ENCODE results near the gene DCC. TPM values are rescaled to one million over a fixed set of nuclear protein-coding genes. Genes with fewer than 3 reads are reported as not detected.

The DCC gene
- total RNA-seq, 1 donor from 2014 or later = 1.0 TPM

DNA sequence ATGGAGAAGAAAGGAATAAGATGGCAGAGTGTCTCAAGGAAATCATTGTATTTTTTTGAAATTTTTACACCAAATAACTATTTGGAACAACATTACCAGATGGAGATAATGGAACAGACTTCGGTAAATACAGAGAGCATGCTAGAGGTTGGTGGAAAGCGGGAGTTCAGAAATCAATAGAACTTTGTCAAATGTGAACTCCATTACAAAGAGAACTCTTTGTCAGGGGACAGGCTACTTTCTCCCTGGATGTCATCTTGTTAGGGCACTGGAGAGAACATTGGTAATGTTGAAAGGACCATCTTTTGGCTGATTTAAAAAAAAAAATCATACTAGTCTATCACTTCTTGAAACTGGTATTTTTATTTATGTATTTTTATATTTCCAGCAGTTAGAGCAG, 30.8 kb downstream of the DCC start:
- TF ChIP-seq, protein P1, sequence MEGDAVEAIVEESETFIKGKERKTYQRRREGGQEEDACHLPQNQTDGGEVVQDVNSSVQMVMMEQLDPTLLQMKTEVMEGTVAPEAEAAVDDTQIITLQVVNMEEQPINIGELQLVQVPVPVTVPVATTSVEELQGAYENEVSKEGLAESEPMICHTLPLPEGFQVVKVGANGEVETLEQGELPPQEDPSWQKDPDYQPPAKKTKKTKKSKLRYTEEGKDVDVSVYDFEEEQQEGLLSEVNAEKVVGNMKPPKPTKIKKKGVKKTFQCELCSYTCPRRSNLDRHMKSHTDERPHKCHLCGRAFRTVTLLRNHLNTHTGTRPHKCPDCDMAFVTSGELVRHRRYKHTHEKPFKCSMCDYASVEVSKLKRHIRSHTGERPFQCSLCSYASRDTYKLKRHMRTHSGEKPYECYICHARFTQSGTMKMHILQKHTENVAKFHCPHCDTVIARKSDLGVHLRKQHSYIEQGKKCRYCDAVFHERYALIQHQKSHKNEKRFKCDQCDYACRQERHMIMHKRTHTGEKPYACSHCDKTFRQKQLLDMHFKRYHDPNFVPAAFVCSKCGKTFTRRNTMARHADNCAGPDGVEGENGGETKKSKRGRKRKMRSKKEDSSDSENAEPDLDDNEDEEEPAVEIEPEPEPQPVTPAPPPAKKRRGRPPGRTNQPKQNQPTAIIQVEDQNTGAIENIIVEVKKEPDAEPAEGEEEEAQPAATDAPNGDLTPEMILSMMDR (IDR thresholded peaks at IDR 0.05; ENCODE audit: unreplicated experiment) = no peak
- Mint-ChIP-seq H3K36me3 (no peaks in the 10 kb centered on the region), H3K4me1 (peaks cover 3% of the 10 kb centered on the region), H3K9me3 (peaks cover 6% of the 10 kb centered on the region), H3K27ac (no peak overlapping the region), H3K27me3 (ENCODE audit: low read depth) (peaks cover 30% of the 10 kb centered on the region), H3K4me3 (no peak overlapping the region)
- DNase-seq (ENCODE audit: low spot score in 2 of 2, unreplicated experiment in 2 of 2) = no peak

DNA sequence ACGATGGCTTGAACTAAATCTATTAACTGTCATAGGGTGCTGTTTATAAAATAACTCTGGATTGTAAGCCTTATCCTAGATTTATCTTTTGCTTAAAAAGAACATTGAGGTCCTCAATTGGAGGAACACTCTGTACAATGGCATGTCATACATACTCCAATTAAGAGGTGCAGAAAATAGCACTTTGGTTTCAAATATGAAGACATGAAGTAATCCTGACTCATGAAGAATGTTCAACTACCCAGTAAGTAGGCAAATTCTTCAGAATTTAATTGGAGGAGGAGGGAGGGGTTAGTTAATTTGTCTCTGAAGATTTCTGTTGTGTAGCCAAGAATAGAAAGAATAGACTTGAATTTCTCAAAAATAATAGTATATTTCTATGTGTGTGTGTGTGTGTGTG, 36.1 kb downstream of the DCC start:
- TF ChIP-seq, protein P1 (IDR thresholded peaks at IDR 0.05; ENCODE audit: unreplicated experiment) = no peak
- DNase-seq (ENCODE audit: low spot score in 2 of 2, unreplicated experiment in 2 of 2) = no peak
- no peak overlapping the region for H3K27ac Mint-ChIP-seq
- no peaks in the 10 kb centered on the region for H3K36me3 Mint-ChIP-seq
- H3K27me3 Mint-ChIP-seq (ENCODE audit: low read depth) = peaks cover 22% of the 10 kb centered on the region
- H3K4me1 Mint-ChIP-seq = no peaks in the 10 kb centered on the region
- peaks cover 3% of the 10 kb centered on the region for H3K9me3 Mint-ChIP-seq
- no peak overlapping the region for H3K4me3 Mint-ChIP-seq

DNA sequence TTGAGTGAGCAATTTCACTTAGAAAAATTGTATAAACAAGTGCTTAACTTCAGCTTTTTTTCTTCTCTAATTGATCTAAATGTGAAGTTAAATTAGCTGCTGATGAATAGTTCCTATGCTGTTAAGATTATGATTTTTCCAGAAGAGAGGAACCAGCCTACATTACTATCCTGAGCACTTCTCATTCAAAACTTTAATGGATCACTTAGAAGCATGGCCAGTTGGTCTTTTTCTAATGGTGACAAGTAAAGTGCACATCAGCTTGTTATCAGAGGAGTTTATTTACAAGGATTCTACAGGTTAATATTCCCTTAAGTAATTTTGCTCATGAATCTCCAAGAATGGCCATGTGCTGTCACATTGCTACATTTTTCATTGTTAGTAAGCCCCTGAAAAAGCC, 37.1 kb downstream of the DCC start:
- TF ChIP-seq, protein P1 (IDR thresholded peaks at IDR 0.05; ENCODE audit: unreplicated experiment) = no peak
- Mint-ChIP-seq H3K27ac (no peak overlapping the region), H3K4me3 (no peak overlapping the region), H3K9me3 (peaks cover 3% of the 10 kb centered on the region), H3K36me3 (no peaks in the 10 kb centered on the region), H3K4me1 (no peaks in the 10 kb centered on the region), H3K27me3 (ENCODE audit: low read depth) (peaks cover 16% of the 10 kb centered on the region)
- no peak for DNase-seq (ENCODE audit: low spot score in 2 of 2, unreplicated experiment in 2 of 2)

DNA sequence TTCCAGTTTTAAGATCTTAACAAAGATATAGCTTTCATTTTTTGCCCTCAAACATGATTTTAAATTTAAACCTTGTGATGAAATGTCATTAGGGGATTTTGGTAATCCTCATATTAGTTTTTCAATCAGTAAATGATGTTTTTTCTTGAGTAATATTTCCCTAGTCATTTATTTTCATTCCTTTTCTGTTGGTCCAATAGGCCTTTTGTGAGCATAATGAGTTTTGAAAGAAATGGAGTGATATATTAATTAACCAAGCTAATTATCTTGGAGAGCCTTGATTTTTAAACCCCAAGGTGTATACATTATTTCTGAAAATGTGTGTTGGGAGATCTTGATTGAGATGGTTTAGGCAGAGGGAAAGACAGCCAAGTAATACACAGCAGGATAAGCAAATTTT, 46.3 kb downstream of the DCC start:
- no peak for DNase-seq (ENCODE audit: low spot score in 2 of 2, unreplicated experiment in 2 of 2)
- Mint-ChIP-seq H3K4me3 (no peak overlapping the region), H3K36me3 (no peaks in the 10 kb centered on the region), H3K27me3 (ENCODE audit: low read depth) (peaks cover 28% of the 10 kb centered on the region), H3K4me1 (no peaks in the 10 kb centered on the region), H3K27ac (no peak overlapping the region), H3K9me3 (no peaks in the 10 kb centered on the region)
- TF ChIP-seq, protein P1 (IDR thresholded peaks at IDR 0.05; ENCODE audit: unreplicated experiment) = no peak

DNA sequence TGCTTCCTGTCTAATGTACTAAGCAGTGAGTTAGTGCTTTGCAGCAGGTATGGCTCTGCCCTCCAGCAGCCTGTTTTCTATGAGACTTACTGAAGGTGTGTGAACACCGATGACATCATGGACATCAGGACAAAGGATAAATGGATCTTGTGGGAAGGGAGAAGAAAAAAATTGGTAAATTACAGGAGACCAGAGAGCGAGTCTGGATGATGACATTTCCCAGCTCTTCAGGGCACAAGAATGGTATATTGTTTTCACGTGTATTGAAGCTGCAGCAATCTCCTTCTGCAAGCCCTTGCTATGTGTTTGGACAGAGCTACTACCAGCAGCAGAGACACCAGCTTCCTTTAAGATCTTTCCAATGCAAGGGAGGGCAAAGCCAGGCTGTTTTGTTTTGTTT, 47.2 kb downstream of the DCC start:
- peaks cover 35% of the 10 kb centered on the region for H3K27me3 Mint-ChIP-seq (ENCODE audit: low read depth)
- no peaks in the 10 kb centered on the region for H3K4me1 Mint-ChIP-seq
- H3K9me3 Mint-ChIP-seq = no peaks in the 10 kb centered on the region
- H3K4me3 Mint-ChIP-seq = no peak overlapping the region
- H3K36me3 Mint-ChIP-seq = no peaks in the 10 kb centered on the region
- TF ChIP-seq, protein P1 (IDR thresholded peaks at IDR 0.05; ENCODE audit: unreplicated experiment) = no peak
- H3K27ac Mint-ChIP-seq = no peak overlapping the region
- DNase-seq (ENCODE audit: low spot score in 2 of 2, unreplicated experiment in 2 of 2) = no peak
